ENCODE measurements around the gene EIF3L.
A peak's percentile ranks its signal among the peaks of the same experiment; 100 is the strongest.

Gene EIF3L

DNA sequence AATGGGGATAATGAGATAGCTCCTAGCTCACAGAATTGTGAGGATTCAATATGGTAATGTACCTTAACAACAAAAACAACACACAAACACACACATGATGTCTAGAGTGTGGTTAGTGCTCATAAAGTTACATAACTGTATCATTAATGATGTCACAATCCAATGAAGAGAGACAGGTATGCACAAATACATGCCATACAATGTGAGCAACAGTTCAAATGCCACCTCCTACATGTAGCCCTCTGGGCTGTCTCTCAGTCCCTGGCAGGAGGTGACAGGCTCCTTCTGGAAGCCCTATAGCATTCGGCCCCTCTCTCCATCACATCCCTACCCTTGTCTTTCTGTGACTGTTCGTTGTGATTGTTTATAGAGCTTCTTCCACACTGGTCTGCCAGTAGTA, 48.6 kb downstream of the EIF3L start:
- no peak overlapping the region for H3K4me3 ChIP-seq (ENCODE audit: low read depth, low read length)
- TF ChIP-seq, protein P1, sequence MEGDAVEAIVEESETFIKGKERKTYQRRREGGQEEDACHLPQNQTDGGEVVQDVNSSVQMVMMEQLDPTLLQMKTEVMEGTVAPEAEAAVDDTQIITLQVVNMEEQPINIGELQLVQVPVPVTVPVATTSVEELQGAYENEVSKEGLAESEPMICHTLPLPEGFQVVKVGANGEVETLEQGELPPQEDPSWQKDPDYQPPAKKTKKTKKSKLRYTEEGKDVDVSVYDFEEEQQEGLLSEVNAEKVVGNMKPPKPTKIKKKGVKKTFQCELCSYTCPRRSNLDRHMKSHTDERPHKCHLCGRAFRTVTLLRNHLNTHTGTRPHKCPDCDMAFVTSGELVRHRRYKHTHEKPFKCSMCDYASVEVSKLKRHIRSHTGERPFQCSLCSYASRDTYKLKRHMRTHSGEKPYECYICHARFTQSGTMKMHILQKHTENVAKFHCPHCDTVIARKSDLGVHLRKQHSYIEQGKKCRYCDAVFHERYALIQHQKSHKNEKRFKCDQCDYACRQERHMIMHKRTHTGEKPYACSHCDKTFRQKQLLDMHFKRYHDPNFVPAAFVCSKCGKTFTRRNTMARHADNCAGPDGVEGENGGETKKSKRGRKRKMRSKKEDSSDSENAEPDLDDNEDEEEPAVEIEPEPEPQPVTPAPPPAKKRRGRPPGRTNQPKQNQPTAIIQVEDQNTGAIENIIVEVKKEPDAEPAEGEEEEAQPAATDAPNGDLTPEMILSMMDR (IDR thresholded peaks at IDR 0.05; ENCODE audit: low read depth, low read length), result no peak
- TF ChIP-seq POLR2A (IDR thresholded peaks at IDR 0.05; ENCODE audit: extremely low read depth, insufficient read length) (no peak), MYC (IDR thresholded peaks at IDR 0.05; ENCODE audit: low read depth, low read length) (no peak)
- TF ChIP-seq, protein P2, sequence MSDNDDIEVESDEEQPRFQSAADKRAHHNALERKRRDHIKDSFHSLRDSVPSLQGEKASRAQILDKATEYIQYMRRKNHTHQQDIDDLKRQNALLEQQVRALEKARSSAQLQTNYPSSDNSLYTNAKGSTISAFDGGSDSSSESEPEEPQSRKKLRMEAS (IDR thresholded peaks at IDR 0.05; ENCODE audit: low read depth, low read length), result no peak
- DNase-seq (ENCODE audit: low read depth), result no peak

DNA sequence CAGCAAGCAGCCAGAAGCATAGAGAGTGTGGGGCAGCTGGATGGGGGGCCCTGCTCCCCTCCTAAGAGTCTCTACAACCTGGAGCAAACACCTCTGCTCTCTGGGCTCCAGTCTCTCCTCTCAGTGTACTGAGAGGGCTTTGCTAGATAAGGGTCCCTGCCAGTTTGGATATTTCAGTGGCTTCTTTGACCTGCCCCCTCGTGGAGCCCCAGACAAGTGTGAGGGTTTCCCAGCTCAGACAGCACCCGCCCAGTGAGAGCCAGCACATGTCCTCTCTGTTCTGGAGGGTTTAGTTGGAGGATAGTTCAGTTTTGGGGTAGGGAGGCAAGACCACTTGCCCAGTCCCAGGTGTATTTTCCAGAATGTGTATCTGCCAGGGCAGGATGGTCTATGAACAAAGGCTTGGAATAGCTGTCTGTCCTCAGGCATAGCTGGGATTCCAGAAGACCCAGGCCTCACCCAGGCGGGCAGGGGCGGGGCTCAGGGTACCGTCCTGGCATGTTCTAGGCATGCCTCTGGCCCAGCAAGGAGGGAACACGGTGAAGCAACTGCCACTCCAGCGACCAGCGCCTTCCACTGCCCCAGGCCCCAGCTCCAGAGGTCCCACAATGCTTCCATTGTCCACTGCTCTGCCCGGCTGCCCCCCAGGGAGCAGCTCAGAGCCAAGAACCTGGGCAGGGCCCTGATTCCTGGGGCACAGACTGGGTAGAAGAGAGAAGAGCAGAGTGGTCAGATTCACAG, 49.4 kb downstream of the EIF3L start:
- no peak overlapping the region for H3K4me3 ChIP-seq (ENCODE audit: low read depth, low read length)
- no peak for DNase-seq (ENCODE audit: low read depth)
- TF ChIP-seq POLR2A (IDR thresholded peaks at IDR 0.05; ENCODE audit: extremely low read depth, insufficient read length) (no peak), MYC (IDR thresholded peaks at IDR 0.05; ENCODE audit: low read depth, low read length) (no peak)
- TF ChIP-seq, protein P1 (IDR thresholded peaks at IDR 0.05; ENCODE audit: low read depth, low read length), result no peak
- TF ChIP-seq, protein P2 (IDR thresholded peaks at IDR 0.05; ENCODE audit: low read depth, low read length), result no peak

DNA sequence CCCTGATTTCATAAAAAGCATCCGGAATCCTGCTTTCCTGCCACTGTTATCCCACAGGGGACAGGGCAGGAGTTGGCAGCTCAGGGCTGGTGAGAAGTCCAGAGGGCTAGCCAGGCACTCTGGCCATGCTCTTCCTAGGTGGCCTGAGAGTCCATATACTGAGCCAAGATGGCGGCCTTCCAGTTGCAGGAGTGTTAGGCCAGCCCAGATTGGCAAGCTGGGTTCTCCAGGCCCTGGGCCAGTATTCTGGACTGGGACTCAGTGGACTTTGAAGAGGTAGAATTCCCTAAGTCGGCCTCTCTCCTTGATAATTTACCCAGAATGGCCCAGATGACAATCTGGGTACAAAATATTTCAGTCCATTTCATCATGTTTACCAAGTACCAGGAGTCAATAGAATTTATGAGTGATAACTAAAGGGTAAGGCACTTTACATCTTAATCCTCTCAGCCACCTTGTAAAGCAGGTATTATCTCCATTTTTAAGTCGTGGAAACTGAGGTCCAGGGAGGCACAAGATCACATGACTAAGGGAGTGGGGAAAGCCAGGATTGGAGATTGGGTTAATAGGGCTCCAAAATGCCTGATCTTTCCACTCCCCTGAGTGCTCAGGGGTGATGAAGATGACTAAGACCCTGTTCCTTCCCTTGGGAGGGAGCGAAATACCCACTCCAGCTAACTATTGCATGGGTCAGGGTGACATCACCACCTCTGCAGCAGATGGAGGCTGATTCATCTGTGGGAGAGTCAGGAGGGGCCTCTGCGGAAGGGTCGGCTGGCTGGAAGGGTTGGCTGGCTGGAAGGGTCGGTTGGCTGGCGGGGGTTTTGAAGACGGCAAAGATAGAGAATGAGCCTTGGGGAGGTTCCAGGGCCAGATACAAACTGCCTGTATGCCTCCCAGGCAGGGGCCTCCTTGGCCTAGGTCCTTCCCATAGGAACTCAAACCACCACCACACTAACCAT, 55.6 kb downstream of the EIF3L start:
- TF ChIP-seq POLR2A (IDR thresholded peaks at IDR 0.05; ENCODE audit: extremely low read depth, insufficient read length), result no peak
- TF ChIP-seq MYC (IDR thresholded peaks at IDR 0.05; ENCODE audit: low read depth, low read length), result peak; percentile 36; the same call in 1 of the 2 replicates
- DNase-seq (ENCODE audit: low read depth), result peak; percentile 96
- H3K4me3 ChIP-seq (ENCODE audit: low read depth, low read length), result no peak overlapping the region

DNA sequence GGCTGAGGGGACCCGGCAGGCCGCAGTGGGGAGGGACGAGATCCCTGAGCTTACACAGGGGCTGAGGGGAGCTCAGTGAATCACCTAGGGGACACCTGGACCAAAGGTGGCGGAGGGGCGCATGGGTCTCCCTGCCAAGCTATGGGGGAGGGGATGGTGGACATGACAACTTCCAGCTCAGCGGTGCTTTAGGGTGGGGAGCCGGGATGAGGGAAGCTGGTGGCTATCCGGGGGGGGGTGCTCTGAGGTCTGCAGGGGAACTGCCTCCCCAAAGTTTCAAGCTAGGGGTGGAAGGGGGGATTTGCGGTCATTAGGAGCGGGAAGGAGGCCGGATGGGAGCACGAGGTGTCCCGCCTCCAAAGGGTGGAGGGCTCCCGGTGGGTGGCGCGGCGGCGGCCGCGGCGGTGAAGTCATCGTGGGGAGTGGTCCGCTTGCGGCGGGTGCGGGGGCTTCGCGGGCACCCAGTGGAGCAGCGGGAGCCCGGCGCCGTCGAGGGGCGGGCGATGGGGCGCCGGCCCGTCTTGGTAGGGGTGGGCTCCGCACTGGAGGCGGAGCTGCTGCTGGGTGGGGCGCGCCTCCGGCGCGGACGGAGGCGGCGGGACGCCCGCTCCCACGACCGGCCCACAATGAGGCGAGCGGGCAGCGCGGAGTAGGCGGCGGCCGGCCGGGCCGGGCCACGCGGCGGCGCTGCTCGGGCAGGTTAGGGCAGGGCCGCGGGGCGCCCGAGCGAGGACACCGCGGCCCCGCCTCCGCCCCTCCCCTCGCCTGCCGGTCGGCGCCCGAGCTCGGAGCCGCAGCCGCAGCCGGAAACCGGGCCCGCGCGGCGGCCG, 56.5 kb downstream of the EIF3L start, which contains the start of gene MICALL1:
Gene MICALL1, plus strand, starts transcription at position 764 of the 830 bp plus-strand sequence. CDS start 126 bp downstream, outside the sequence.
- TF ChIP-seq POLR2A (IDR thresholded peaks at IDR 0.05; ENCODE audit: extremely low read depth, insufficient read length), result peak; percentile 30
- TF ChIP-seq, protein P2 (IDR thresholded peaks at IDR 0.05; ENCODE audit: low read depth, low read length), result 0 out of 2 replicates have a peak, but pooled peaks have one; percentile 23
- TF ChIP-seq, protein P1 (IDR thresholded peaks at IDR 0.05; ENCODE audit: low read depth, low read length), result no peak
- no peak for TF ChIP-seq MYC (IDR thresholded peaks at IDR 0.05; ENCODE audit: low read depth, low read length)
- peak; percentile 78 for DNase-seq (ENCODE audit: low read depth)
- peak within 1 kb of the TSS; percentile 36 for H3K4me3 ChIP-seq (ENCODE audit: low read depth, low read length)

DNA sequence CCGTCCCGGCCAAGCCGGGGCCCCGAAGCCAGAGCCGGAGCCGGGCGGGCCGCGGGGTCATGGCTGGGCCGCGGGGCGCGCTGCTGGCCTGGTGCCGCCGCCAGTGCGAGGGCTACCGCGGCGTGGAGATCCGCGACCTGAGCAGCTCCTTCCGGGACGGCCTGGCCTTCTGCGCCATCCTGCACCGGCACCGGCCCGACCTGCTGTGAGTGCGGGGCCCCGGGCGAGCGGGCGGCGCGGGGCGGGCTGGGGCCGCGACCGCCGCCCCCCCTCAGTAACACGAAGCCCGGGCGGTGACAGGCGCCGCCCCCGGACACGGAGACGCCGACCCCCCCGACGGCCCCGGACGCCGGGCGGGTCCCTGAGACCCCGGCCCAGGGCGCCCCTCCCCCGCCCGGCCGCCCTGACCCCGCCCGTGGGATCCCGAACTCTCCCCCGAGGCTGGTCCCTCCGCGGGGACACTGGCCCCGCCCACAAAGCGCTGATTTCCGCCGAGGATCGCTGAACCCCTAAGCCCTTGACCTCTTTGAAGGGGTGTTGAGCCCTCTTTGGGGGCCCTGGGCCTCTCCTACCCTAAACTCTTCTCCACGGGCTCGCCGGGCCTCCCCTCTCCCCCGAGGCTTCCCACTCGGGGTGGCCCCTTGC, 57.3 kb downstream of the EIF3L start:
- peak overlapping the region; percentile 36 for H3K4me3 ChIP-seq (ENCODE audit: low read depth, low read length)
- TF ChIP-seq MYC (IDR thresholded peaks at IDR 0.05; ENCODE audit: low read depth, low read length) (no peak), POLR2A (IDR thresholded peaks at IDR 0.05; ENCODE audit: extremely low read depth, insufficient read length) (no peak)
- TF ChIP-seq, protein P1 (IDR thresholded peaks at IDR 0.05; ENCODE audit: low read depth, low read length), result no peak
- TF ChIP-seq, protein P2 (IDR thresholded peaks at IDR 0.05; ENCODE audit: low read depth, low read length), result no peak
- DNase-seq (ENCODE audit: low read depth), result peak; percentile 32

Measured in NB4 (cell line).